ENCODE data around the gene PAM16.

The PAM16 gene

GRCh38 chr16:4303973-4304372, 47.1 kb downstream of the PAM16 start:
- no peak overlapping the region for H3K4me3 ChIP-seq (ENCODE audit: low read depth, low read length)
- peaks cover 13% of the 10 kb centered on the region for H3K79me2 ChIP-seq (ENCODE audit: control insufficient read depth, insufficient read depth, low read length, unreplicated experiment)
- H3K36me3 ChIP-seq (ENCODE audit: insufficient read depth, low read length) = peaks cover 5% of the 10 kb centered on the region; the same call in 1 of the 2 replicates
- peaks cover 6% of the 10 kb centered on the region for H3K4me1 ChIP-seq (ENCODE audit: control insufficient read depth, insufficient read depth, low read length, unreplicated experiment)
- H3K27me3 ChIP-seq (ENCODE audit: insufficient read depth, low read length) = no peaks in the 10 kb centered on the region
- no peak overlapping the region for H2AFZ ChIP-seq (ENCODE audit: low read length, unreplicated experiment)
- no peak overlapping the region for H3K27ac ChIP-seq (ENCODE audit: low read depth, low read length)

GRCh38 chr16:4301968-4302367, 49.2 kb downstream of the PAM16 start:
- Histone ChIP-seq H2AFZ (ENCODE audit: low read length, unreplicated experiment) (no peak overlapping the region), H3K36me3 (ENCODE audit: insufficient read depth, low read length) (peaks cover 5% of the 10 kb centered on the region; the same call in 1 of the 2 replicates), H3K4me1 (ENCODE audit: control insufficient read depth, insufficient read depth, low read length, unreplicated experiment) (peaks cover 10% of the 10 kb centered on the region), H3K4me3 (ENCODE audit: low read depth, low read length) (no peak overlapping the region), H3K27ac (ENCODE audit: low read depth, low read length) (no peak overlapping the region), H3K27me3 (ENCODE audit: insufficient read depth, low read length) (no peaks in the 10 kb centered on the region), H3K79me2 (ENCODE audit: control insufficient read depth, insufficient read depth, low read length, unreplicated experiment) (peaks cover 13% of the 10 kb centered on the region)

- H3K36me3 ChIP-seq (ENCODE audit: insufficient read depth, low read length) = peaks cover 3% of the 10 kb centered on the region; the same call in 1 of the 2 replicates
- H3K27ac ChIP-seq (ENCODE audit: low read depth, low read length) = no peak overlapping the region
Observed at GRCh38 chr16:4301177-4301576, 49.9 kb downstream of the PAM16 start.

GRCh38 chr16:4298761-4299522, 52.2 kb downstream of the PAM16 start:
- H2AFZ ChIP-seq (ENCODE audit: low read length, unreplicated experiment) = peak overlapping the region; percentile 27
- peak overlapping the region; percentile 57 for H3K27ac ChIP-seq (ENCODE audit: low read depth, low read length)
- no peaks in the 10 kb centered on the region for H3K36me3 ChIP-seq (ENCODE audit: insufficient read depth, low read length)

More at GRCh38 chr16:4301177-4301576, 49.9 kb downstream of the PAM16 start:
- Histone ChIP-seq H3K4me3 (ENCODE audit: low read depth, low read length) (no peak overlapping the region), H3K4me1 (ENCODE audit: control insufficient read depth, insufficient read depth, low read length, unreplicated experiment) (peaks cover 6% of the 10 kb centered on the region), H3K27me3 (ENCODE audit: insufficient read depth, low read length) (no peaks in the 10 kb centered on the region), H2AFZ (ENCODE audit: low read length, unreplicated experiment) (no peak overlapping the region), H3K79me2 (ENCODE audit: control insufficient read depth, insufficient read depth, low read length, unreplicated experiment) (peaks cover 5% of the 10 kb centered on the region)

GRCh38 chr16:4297480-4297879, 53.6 kb downstream of the PAM16 start:
- H3K27ac ChIP-seq (ENCODE audit: low read depth, low read length) = no peak overlapping the region

More at GRCh38 chr16:4298761-4299522, 52.2 kb downstream of the PAM16 start:
- Histone ChIP-seq H3K4me1 (ENCODE audit: control insufficient read depth, insufficient read depth, low read length, unreplicated experiment) (peaks cover 8% of the 10 kb centered on the region), H3K4me3 (ENCODE audit: low read depth, low read length) (0 out of 2 replicates have a peak overlapping the region, but pooled peaks have one; percentile 20), H3K79me2 (ENCODE audit: control insufficient read depth, insufficient read depth, low read length, unreplicated experiment) (no peaks in the 10 kb centered on the region), H3K27me3 (ENCODE audit: insufficient read depth, low read length) (no peaks in the 10 kb centered on the region)

GRCh38 chr16:4295581-4295980, 55.5 kb downstream of the PAM16 start:
- peaks cover 18% of the 10 kb centered on the region for H3K4me1 ChIP-seq (ENCODE audit: control insufficient read depth, insufficient read depth, low read length, unreplicated experiment)
- no peak overlapping the region for H3K27ac ChIP-seq (ENCODE audit: low read depth, low read length)
- no peak overlapping the region for H3K4me3 ChIP-seq (ENCODE audit: low read depth, low read length)
- H3K36me3 ChIP-seq (ENCODE audit: insufficient read depth, low read length) = no peaks in the 10 kb centered on the region
- no peaks in the 10 kb centered on the region for H3K27me3 ChIP-seq (ENCODE audit: insufficient read depth, low read length)
- no peak overlapping the region for H2AFZ ChIP-seq (ENCODE audit: low read length, unreplicated experiment)
- H3K79me2 ChIP-seq (ENCODE audit: control insufficient read depth, insufficient read depth, low read length, unreplicated experiment) = no peaks in the 10 kb centered on the region

More at GRCh38 chr16:4297480-4297879, 53.6 kb downstream of the PAM16 start:
- peaks cover 16% of the 10 kb centered on the region for H3K4me1 ChIP-seq (ENCODE audit: control insufficient read depth, insufficient read depth, low read length, unreplicated experiment)
- no peaks in the 10 kb centered on the region for H3K36me3 ChIP-seq (ENCODE audit: insufficient read depth, low read length)
- H3K4me3 ChIP-seq (ENCODE audit: low read depth, low read length) = no peak overlapping the region
- H3K79me2 ChIP-seq (ENCODE audit: control insufficient read depth, insufficient read depth, low read length, unreplicated experiment) = no peaks in the 10 kb centered on the region
- H2AFZ ChIP-seq (ENCODE audit: low read length, unreplicated experiment) = no peak overlapping the region
- no peaks in the 10 kb centered on the region for H3K27me3 ChIP-seq (ENCODE audit: insufficient read depth, low read length)

GRCh38 chr16:4293822-4294457, 57.2 kb downstream of the PAM16 start:
- Histone ChIP-seq H3K4me1 (ENCODE audit: control insufficient read depth, insufficient read depth, low read length, unreplicated experiment) (peaks cover 22% of the 10 kb centered on the region), H3K27ac (ENCODE audit: low read depth, low read length) (no peak overlapping the region), H3K27me3 (ENCODE audit: insufficient read depth, low read length) (no peaks in the 10 kb centered on the region), H3K36me3 (ENCODE audit: insufficient read depth, low read length) (no peaks in the 10 kb centered on the region), H2AFZ (ENCODE audit: low read length, unreplicated experiment) (no peak overlapping the region), H3K4me3 (ENCODE audit: low read depth, low read length) (no peak overlapping the region), H3K79me2 (ENCODE audit: control insufficient read depth, insufficient read depth, low read length, unreplicated experiment) (no peaks in the 10 kb centered on the region)

- Histone ChIP-seq H2AFZ (ENCODE audit: low read length, unreplicated experiment) (no peak overlapping the region), H3K4me3 (ENCODE audit: low read depth, low read length) (no peak overlapping the region), H3K4me1 (ENCODE audit: control insufficient read depth, insufficient read depth, low read length, unreplicated experiment) (peaks cover 21% of the 10 kb centered on the region), H3K36me3 (ENCODE audit: insufficient read depth, low read length) (no peaks in the 10 kb centered on the region), H3K27ac (ENCODE audit: low read depth, low read length) (no peak overlapping the region), H3K79me2 (ENCODE audit: control insufficient read depth, insufficient read depth, low read length, unreplicated experiment) (no peaks in the 10 kb centered on the region), H3K27me3 (ENCODE audit: insufficient read depth, low read length) (no peaks in the 10 kb centered on the region)
Observed at GRCh38 chr16:4293181-4293716, 57.9 kb downstream of the PAM16 start.

- no peak overlapping the region for H3K27ac ChIP-seq (ENCODE audit: low read depth, low read length)
- no peaks in the 10 kb centered on the region for H3K36me3 ChIP-seq (ENCODE audit: insufficient read depth, low read length)
- no peaks in the 10 kb centered on the region for H3K27me3 ChIP-seq (ENCODE audit: insufficient read depth, low read length)
- no peaks in the 10 kb centered on the region for H3K79me2 ChIP-seq (ENCODE audit: control insufficient read depth, insufficient read depth, low read length, unreplicated experiment)
- H3K4me1 ChIP-seq (ENCODE audit: control insufficient read depth, insufficient read depth, low read length, unreplicated experiment) = peaks cover 24% of the 10 kb centered on the region
- no peak overlapping the region for H2AFZ ChIP-seq (ENCODE audit: low read length, unreplicated experiment)
- H3K4me3 ChIP-seq (ENCODE audit: low read depth, low read length) = no peak overlapping the region
Observed at GRCh38 chr16:4291699-4292098, 59.4 kb downstream of the PAM16 start.
